IgD-negative memory B cell (primary cell): ENCODE data around the gene NUDT13. TPM values are rescaled to one million over a fixed set of nuclear protein-coding genes. Genes with fewer than 3 reads are reported as not detected.

ENCODE experiments used
- H3K27ac Mint-ChIP-seq, 3 donors: one replicate each; pipeline ENCODE4 v1.8.0; 2020 to 2022; ENCODE audit warnings: mild to moderate bottlenecking in 3 of 3, mixed read lengths in 3 of 3, moderate library complexity in 1 of 3
- H3K27me3 Mint-ChIP-seq: one replicate; pipeline ENCODE4 v1.8.0; 2021; ENCODE audit warnings: mixed read lengths
- H3K36me3 Mint-ChIP-seq: one replicate; pipeline ENCODE4 v1.8.0; 2020; ENCODE audit warnings: mild to moderate bottlenecking, mixed read lengths
- H3K4me1 Mint-ChIP-seq, 3 donors: one replicate each; pipeline ENCODE4 v1.8.0; 2020 to 2022; ENCODE audit warnings: mixed read lengths in 3 of 3, mild to moderate bottlenecking in 1 of 3
- H3K4me3 Mint-ChIP-seq, 4 donors: one replicate each; pipeline ENCODE4 v1.8.0; 2020 to 2022; ENCODE audit warnings: mild to moderate bottlenecking in 4 of 4, mixed read lengths in 4 of 4, moderate library complexity in 3 of 4
- H3K9me3 Mint-ChIP-seq, 3 donors: one replicate each; pipeline ENCODE4 v1.8.0; 2020 to 2021; ENCODE audit warnings: mixed read lengths in 3 of 3, mild to moderate bottlenecking in 1 of 3
- polyA plus RNA-seq: library from polyadenylated mRNA; unstranded; fragments of 300-500 nt; fragmentation: Illumina TruSeq; gene quantifications from one replicate; pipeline ENCODE4 v1.2.3, GENCODE V29; 2021

Gene NUDT13
- polyA plus RNA-seq, 1 donor from 2014 or later, result 1.3 TPM

DNA sequence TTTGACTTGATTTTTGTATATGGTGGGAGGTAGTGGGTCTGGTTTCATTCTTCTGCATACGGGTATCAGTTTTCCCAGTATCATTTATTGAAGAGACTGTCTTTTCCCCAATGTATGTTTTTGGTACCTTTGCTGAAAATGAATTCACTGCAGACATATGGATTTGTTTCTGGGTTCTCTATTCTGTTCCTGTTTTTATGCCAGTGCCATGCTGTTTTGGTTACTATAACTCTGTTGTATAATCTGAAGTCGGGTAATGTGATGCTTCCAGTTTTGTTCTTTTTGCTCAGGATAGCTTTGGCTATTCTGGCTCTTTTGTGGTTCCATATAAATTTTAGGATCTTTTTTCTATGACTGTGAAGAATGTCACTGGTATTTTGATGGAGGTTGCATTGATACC lies 56.7 kb downstream of the NUDT13 start:
- H3K4me1 Mint-ChIP-seq, result peaks cover 31 to 38% (median 32%) of the 10 kb centered on the region in 3 donors
- H3K27me3 Mint-ChIP-seq, result no peaks in the 10 kb centered on the region

DNA sequence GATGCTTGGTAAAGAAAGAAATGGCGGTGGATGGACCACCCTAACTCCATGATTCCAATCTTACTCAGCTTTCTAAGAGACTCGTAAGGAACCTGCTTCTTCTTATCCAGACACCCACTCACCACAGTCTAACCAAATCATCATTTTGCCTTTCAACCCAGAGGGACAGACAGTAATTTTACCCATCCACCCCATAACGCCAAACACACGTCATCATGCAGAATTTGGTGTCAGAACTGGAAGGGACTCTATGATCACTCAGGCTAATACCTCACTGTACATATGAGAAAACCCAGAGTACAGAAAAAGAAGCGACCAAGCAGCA lies 57.2 kb downstream of the NUDT13 start:
- H3K27ac Mint-ChIP-seq, result peak overlapping the region; percentile 98 to 100 (median 99)
- no peaks in the 10 kb centered on the region for H3K27me3 Mint-ChIP-seq
- peaks cover 2% of the 10 kb centered on the region for H3K36me3 Mint-ChIP-seq
- H3K4me3 Mint-ChIP-seq, result peak overlapping the region; percentile 98 to 100 (median 100)
- H3K4me1 Mint-ChIP-seq, result peaks cover 27 to 34% (median 28%) of the 10 kb centered on the region in 3 donors
- no peaks in the 10 kb centered on the region for H3K9me3 Mint-ChIP-seq

More for the DNA sequence above, 56.7 kb downstream of the NUDT13 start:
- no peaks in the 10 kb centered on the region for H3K9me3 Mint-ChIP-seq
- peaks cover 2% of the 10 kb centered on the region for H3K36me3 Mint-ChIP-seq
- peak overlapping the region; percentile 98 to 100 (median 100) for H3K4me3 Mint-ChIP-seq
- peak overlapping the region in 2 of 3 donors; percentile 98 to 99 for H3K27ac Mint-ChIP-seq

DNA sequence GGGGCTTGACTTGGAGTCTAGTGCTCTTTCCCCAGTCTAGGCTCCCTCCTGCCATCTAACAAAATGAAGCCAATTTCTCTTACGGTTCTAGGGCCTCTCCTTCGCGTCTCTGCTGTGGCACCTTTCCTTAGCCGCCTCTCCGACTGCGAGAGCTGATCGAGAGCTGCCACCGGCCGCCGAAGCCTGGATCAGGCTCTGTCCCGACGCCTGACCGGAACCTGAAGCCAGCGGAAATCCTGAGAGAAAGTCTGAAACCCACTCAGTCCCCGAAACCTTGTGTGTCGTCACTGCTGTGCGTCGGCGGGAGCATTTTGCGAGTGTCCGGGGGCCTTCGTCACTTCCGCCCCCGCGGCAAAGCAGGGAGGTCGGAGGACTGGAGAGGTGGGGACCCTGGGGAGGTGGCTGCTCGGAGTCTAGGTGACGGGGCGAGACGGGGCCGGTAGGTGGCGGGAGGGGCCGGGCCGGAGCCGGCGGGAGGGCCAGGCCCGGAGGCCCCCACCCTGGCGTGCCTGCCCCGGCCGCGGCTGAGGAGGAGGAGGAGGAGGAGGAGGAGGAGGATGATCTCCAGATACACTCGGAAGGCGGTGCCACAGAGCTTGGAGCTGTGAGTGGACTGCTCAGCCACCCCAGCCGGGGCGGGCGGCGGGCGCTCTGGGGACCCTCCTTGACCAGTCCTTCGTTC lies 57.7 kb downstream of the NUDT13 start, which contains the start of the genes ECD and FAM149B1:
TSS of gene ECD (minus strand) at position 226 of the 682 bp plus-strand sequence. CDS start 4,071 bp downstream, outside the sequence.
TSS of gene FAM149B1 (plus strand) at position 337 of the 682 bp plus-strand sequence. CDS start at position 558, 221 bp downstream.
- no peaks in the 10 kb centered on the region for H3K9me3 Mint-ChIP-seq
- peak within 1 kb of the TSS; percentile 98 to 100 (median 99) for H3K27ac Mint-ChIP-seq
- H3K4me1 Mint-ChIP-seq, result peaks cover 24 to 30% (median 28%) of the 10 kb centered on the region in 3 donors
- H3K27me3 Mint-ChIP-seq, result no peaks in the 10 kb centered on the region
- peaks cover 2% of the 10 kb centered on the region for H3K36me3 Mint-ChIP-seq
- H3K4me3 Mint-ChIP-seq, result peak within 1 kb of the TSS; percentile 98 to 100 (median 100)

DNA sequence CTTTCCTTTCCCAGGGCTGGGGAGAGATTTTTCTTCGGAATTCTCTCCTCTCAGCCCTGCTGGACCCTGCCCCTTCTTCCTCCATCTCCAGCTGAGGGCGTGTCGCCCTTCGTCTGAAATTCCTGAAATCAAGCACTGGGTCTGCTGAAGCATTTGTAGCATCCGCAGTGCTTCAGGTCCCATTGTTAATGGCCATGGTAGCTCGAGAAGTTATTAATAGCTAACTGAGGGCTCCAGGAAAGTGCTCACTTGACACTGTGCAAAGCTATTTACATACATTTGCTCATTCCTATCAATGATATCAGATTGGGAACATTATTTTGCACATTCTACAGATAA lies 58.2 kb downstream of the NUDT13 start:
- no peaks in the 10 kb centered on the region for H3K27me3 Mint-ChIP-seq
- H3K36me3 Mint-ChIP-seq, result peaks cover 2% of the 10 kb centered on the region
- no peaks in the 10 kb centered on the region for H3K9me3 Mint-ChIP-seq
- peak overlapping the region; percentile 61 to 100 (median 98) for H3K27ac Mint-ChIP-seq
- H3K4me1 Mint-ChIP-seq, result peaks cover 21 to 29% (median 28%) of the 10 kb centered on the region in 3 donors
- H3K4me3 Mint-ChIP-seq, result peak overlapping the region; percentile 98 to 100 (median 100)

DNA sequence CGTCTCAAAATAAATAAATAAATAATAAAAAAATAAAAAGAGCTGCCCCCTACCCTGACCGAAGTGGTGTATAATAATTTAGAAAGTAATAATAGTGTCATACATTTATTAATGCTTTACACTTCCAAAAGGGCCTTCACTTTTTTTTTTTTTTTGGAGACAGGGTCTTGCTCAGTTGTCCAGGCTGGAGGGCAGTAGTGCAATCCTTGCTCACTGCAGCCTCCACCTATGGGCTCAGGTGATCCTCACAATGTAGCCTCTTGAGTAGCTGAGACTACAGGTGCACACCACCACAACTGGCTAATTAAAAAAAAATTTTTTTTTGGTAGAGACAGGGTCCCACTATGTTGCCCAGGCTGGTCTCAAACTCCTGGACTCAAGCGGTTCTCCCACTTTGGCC lies 59.1 kb downstream of the NUDT13 start:
- Mint-ChIP-seq H3K27me3 (no peaks in the 10 kb centered on the region), H3K4me1 (peaks cover 21 to 28% (median 25%) of the 10 kb centered on the region in 3 donors), H3K27ac (no peak overlapping the region), H3K4me3 (no peak overlapping the region), H3K36me3 (peaks cover 2% of the 10 kb centered on the region), H3K9me3 (no peaks in the 10 kb centered on the region)

DNA sequence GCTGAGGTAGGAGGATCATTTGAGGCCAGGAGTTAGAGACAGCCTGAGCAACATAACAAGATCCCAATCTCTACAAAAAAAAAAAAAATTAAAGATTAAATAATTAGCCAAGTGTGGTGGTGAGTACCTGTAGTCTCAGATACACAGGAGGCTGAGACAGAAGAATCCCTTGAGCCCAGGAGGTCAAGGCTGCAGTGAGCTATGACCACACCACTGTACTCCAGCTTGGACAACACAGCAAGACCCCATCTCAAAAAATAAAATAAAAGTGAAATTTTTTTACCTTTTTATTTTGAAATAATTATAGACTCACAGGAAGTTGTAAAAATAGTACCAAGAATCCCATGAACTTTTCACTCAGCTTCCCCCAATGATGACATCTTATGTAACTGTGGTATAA lies 62.6 kb downstream of the NUDT13 start:
- peaks cover 6 to 7% (median 6%) of the 10 kb centered on the region in 3 donors for H3K4me1 Mint-ChIP-seq
- peak overlapping the region in 1 of 4 donors; percentile 39 for H3K4me3 Mint-ChIP-seq
- H3K27me3 Mint-ChIP-seq, result no peaks in the 10 kb centered on the region
- no peak overlapping the region for H3K27ac Mint-ChIP-seq
- H3K36me3 Mint-ChIP-seq, result peaks cover 4% of the 10 kb centered on the region
- no peaks in the 10 kb centered on the region for H3K9me3 Mint-ChIP-seq

DNA sequence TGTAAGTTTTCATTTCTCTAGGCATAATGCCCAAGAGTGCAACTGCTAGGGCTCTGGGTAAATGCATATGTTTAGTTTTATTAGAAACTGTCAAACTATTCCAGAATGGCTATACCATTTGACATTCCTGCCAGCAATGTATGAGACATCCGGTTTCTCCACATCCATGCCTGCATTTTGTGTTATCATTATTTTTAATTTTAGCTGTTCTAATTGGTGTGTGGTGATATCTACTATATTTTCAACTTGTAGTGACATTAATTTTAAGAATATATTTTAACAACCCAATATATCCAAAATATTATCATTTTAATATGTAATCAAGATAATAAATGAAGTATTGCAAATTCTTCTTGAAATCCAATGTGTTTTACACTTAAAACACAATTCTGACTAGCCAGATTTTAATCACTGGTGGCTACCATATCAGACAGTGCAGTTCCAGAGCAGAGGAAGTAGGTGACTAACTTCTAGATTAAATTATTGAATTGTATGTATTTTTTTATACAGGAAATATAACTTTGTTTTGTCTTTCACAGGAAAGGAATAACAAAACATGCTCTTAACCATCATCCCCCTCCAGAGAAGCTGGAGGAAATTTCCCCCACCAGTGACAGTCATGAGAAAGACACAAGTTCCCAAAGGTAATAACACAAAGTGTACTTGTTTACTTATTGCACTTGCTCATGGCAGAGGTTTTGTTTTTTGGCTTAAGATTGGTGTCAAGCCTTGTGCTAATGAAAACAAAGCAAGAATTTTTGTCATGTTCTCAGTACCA lies 64.1 kb downstream of the NUDT13 start:
- H3K9me3 Mint-ChIP-seq, result no peaks in the 10 kb centered on the region
- peaks cover 3% of the 10 kb centered on the region for H3K36me3 Mint-ChIP-seq
- H3K27ac Mint-ChIP-seq, result no peak overlapping the region
- H3K4me1 Mint-ChIP-seq, result peaks cover 0 to 2% (median 2%) of the 10 kb centered on the region in 3 donors
- no peaks in the 10 kb centered on the region for H3K27me3 Mint-ChIP-seq
- H3K4me3 Mint-ChIP-seq, result no peak overlapping the region

Other genes starting within 250 kb of the NUDT13 start
- not detected for gene OIT3, start 216.7 kb upstream of the NUDT13 start, polyA plus RNA-seq
- not detected for gene PLA2G12B, start 155.6 kb upstream of the NUDT13 start, polyA plus RNA-seq
- gene P4HA1, start 13.6 kb upstream of the NUDT13 start, polyA plus RNA-seq, result 22.8 TPM
- gene ECD, start 57.6 kb downstream of the NUDT13 start, polyA plus RNA-seq, result 29.7 TPM
- gene FAM149B1, start 57.7 kb downstream of the NUDT13 start, polyA plus RNA-seq, result 5.5 TPM
- gene DNAJC9, start 136.8 kb downstream of the NUDT13 start, polyA plus RNA-seq, result 28.3 TPM
- 119 TPM for gene MRPS16, start 142.2 kb downstream of the NUDT13 start, polyA plus RNA-seq
- 0.43 TPM for gene CFAP70, start 248.4 kb downstream of the NUDT13 start, polyA plus RNA-seq